ENCODE data around the gene TTC12. TPM values are rescaled to one million over a fixed set of nuclear protein-coding genes. Genes with fewer than 3 reads are reported as not detected.

Gene TTC12
- total and polyA plus RNA-seq, 2 of the 8 experiments (the other 6 are each of a cell fraction or from before 2014, with no cell fraction given) = 4.7 to 9.0 TPM

- H3K36me3 ChIP-seq (ENCODE audit: control insufficient read depth in 2 of 4, insufficient read depth in 4 of 4, low read length in 3 of 4) = no peaks in the 10 kb centered on the region
- POLR2A ChIA-PET (ENCODE audit: partially characterized antibody) = no interaction called here
- DNase-seq (ENCODE audit: low read depth in 1 of 2, low spot score in 2 of 2) = no peak
- no peak for TF ChIP-seq CHD1 (IDR thresholded peaks at IDR 0.05; ENCODE audit: low read depth, low read length)
- TF ChIP-seq SP4 (IDR thresholded peaks at IDR 0.05; ENCODE audit: low read length) = no peak
- TF ChIP-seq ATF2 (IDR thresholded peaks at IDR 0.05; ENCODE audit: low read length) = no peak
- TF ChIP-seq NANOG (IDR thresholded peaks at IDR 0.05; ENCODE audit: insufficient read depth, low read depth, low read length, poor library complexity, severe bottlenecking) = no peak
- TF ChIP-seq JUND (IDR thresholded peaks at IDR 0.05; ENCODE audit: low read length) = no peak
- no peak for TF ChIP-seq POLR2A (IDR thresholded peaks at IDR 0.05; ENCODE audit: control extremely low read depth in 1 of 2, low read depth in 2 of 2, low read length in 2 of 2)
- no peak for TF ChIP-seq CREB1 (IDR thresholded peaks at IDR 0.05)
- no peak for TF ChIP-seq RXRA (IDR thresholded peaks at IDR 0.05; ENCODE audit: insufficient read depth, low read depth, low read length)
- no peak for TF ChIP-seq CTCF (IDR thresholded peaks at IDR 0.05; ENCODE audit: control extremely low read depth in 1 of 3, insufficient read depth in 1 of 3, low read depth in 1 of 3, low read length in 3 of 3)
- no peak for TF ChIP-seq CTBP2 (IDR thresholded peaks at IDR 0.05; ENCODE audit: borderline replicate concordance, insufficient read depth, insufficient read length, low read length)
These were observed 3.0 kb downstream of the TTC12 start for GRCh38 chr11:113317339-113317738.

More at GRCh38 chr11:113317339-113317738, 3.0 kb downstream of the TTC12 start:
- Histone ChIP-seq H3K56ac (replicated peaks; ENCODE audit: insufficient read length, low read depth, low read length) (no peak overlapping the region), H4K20me1 (replicated peaks in 1 of 2; ENCODE audit: control insufficient read depth in 1 of 2, insufficient read depth in 2 of 2, low read length in 2 of 2) (no peaks in the 10 kb centered on the region), H2AFZ (ENCODE audit: low read length) (no peak overlapping the region), H3K4me2 (ENCODE audit: insufficient read depth in 1 of 2, low read depth in 2 of 2, low read length in 2 of 2) (no peak overlapping the region), H3K27ac (ENCODE audit: low read depth, low read length) (no peak overlapping the region), H3K4ac (replicated peaks; ENCODE audit: insufficient read length, low read depth, low read length) (no peak overlapping the region), H3K79me1 (ENCODE audit: low read depth, low read length) (no peaks in the 10 kb centered on the region), H4K91ac (replicated peaks; ENCODE audit: insufficient read length, low read length) (no peak overlapping the region), H3K23me2 (ENCODE audit: low read depth, low read length) (peaks cover 6% of the 10 kb centered on the region), H3K79me2 (ENCODE audit: control insufficient read depth in 1 of 2, insufficient read depth in 2 of 2, low read length in 2 of 2) (no peaks in the 10 kb centered on the region), H3K4me1 (replicated peaks in 1 of 4; ENCODE audit: control insufficient read depth in 3 of 4, insufficient read depth in 4 of 4, low read length in 3 of 4) (peaks cover 0 to 13% (median 6%) of the 10 kb centered on the region in 4 experiments; a peak in 6 of 7 replicates), H2BK12ac (ENCODE audit: low read depth, low read length) (no peak overlapping the region), H2BK20ac (ENCODE audit: low read length) (no peak overlapping the region), H2AK5ac (ENCODE audit: low read depth, low read length) (no peak overlapping the region), H2BK15ac (ENCODE audit: low read length) (no peak overlapping the region), H4K5ac (ENCODE audit: insufficient read length, low read depth, low read length) (no peak overlapping the region), H3K4me3 (ENCODE audit: extremely low read depth in 1 of 4, insufficient read depth in 2 of 4, low read depth in 3 of 4, low read length in 4 of 4) (no peak overlapping the region), H4K8ac (ENCODE audit: extremely low read depth, insufficient read depth, low read length) (no peak overlapping the region), H3K9me3 (ENCODE audit: insufficient read depth in 2 of 2, low read depth in 1 of 2, low read length in 1 of 2) (no peaks in the 10 kb centered on the region; a peak in 1 of 4 replicates), H3K18ac (ENCODE audit: extremely low read depth, low read length) (no peak overlapping the region), H3K14ac (ENCODE audit: insufficient read length) (no peak overlapping the region), H3K23ac (ENCODE audit: insufficient read length) (no peak overlapping the region), H3K9ac (replicated peaks in 1 of 4; ENCODE audit: extremely low read depth in 1 of 4, low read depth in 3 of 4, low read length in 3 of 4) (no peak overlapping the region), H2BK5ac (ENCODE audit: low read depth, low read length) (no peak overlapping the region), H3K27me3 (replicated peaks in 1 of 4; ENCODE audit: control insufficient read depth in 3 of 4, extremely low read depth in 1 of 4, insufficient read depth in 3 of 4, low read length in 3 of 4) (peaks cover 0 to 8% (median 3%) of the 10 kb centered on the region in 4 experiments; a peak in 1 of 7 replicates), H2BK120ac (replicated peaks; ENCODE audit: low read depth, low read length) (no peak overlapping the region)
- CTCF ChIA-PET (ENCODE audit: partially characterized antibody) = interaction anchor here (0.7 to 1.0 kb wide), 4 partner anchors 11 to 215 kb away, joined by 3 to 5 read pairs (median 3); partner anchors contain the start of gene ANKK1
- FAIRE-seq = no peak
- 86% methylated on average over 2 of the region's 2 CpGs; no CpG with 5 or more reads in 1 of the 2 experiments for WGBS, 2 experiments (ENCODE audit: extremely low coverage in 1 of 2, insufficient coverage in 1 of 2, insufficient read length in 1 of 2, insufficient replicate concordance in 2 of 2, low coverage in 1 of 2, low lambda C conversion rate in 2 of 2, missing lambda C conversion rate in 1 of 2)
